GM12865 (cell line): ENCODE measurements around the gene B3GNT8.
A peak's percentile ranks its signal among the peaks of the same experiment; 100 is the strongest.

Experiments
- DNase-seq: peaks from one replicate; pipeline ENCODE4 v3.0.0; 2010; ENCODE audit warnings: low read depth
- H3K4me3 ChIP-seq: 2 replicates; pipeline ENCODE4 v1.5.1; 2011; ENCODE audit warnings: mild to moderate bottlenecking, low read depth, low read length, control low read depth
- TF ChIP-seq, protein P1 (sequence below): IDR thresholded peaks from 2 replicates; pipeline ENCODE4 v1.5.1; 2011; ENCODE audit warnings: low read length, control low read depth, low read depth, inconsistent platforms; ENCODE audit not compliant: insufficient read depth; ENCODE audit errors: missing control alignments

Gene B3GNT8, protein sequence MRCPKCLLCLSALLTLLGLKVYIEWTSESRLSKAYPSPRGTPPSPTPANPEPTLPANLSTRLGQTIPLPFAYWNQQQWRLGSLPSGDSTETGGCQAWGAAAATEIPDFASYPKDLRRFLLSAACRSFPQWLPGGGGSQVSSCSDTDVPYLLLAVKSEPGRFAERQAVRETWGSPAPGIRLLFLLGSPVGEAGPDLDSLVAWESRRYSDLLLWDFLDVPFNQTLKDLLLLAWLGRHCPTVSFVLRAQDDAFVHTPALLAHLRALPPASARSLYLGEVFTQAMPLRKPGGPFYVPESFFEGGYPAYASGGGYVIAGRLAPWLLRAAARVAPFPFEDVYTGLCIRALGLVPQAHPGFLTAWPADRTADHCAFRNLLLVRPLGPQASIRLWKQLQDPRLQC

DNA sequence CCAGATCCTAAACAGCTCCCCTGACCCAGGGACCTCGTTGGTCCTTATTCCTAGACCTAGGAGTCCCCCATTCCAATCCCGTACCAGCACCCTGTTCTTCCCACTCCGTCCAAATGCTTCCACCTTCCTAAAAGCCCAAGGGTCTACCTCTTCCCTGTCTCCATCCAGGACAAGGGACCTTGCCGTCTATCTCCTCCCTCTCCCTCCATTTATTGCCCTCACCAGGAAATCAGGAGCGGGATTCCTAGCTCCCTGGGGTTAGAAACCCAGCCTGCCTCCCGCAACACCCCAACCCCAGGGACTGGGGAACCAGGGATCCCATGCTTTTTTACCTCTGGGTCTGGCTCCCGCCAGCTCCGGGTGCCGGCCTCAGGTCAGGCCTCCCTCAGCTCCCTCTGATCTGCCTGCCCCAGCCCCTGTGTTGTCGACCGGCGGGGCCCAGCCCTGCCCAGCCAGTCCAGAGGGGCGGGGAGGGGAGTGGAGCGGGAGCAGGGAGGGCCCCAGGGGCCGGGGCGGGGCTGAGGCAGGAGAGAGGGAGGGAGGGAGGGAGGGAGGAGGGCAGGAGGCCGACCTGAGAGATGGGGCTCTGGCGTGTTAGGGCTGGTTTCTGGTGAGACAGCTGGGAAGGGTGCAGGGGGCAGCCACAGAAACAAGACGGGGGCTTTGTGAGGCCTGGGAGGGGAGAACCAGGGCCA, at the start of gene B3GNT8:
Gene B3GNT8 (minus strand): TSS at position 423 of the 695 bp plus-strand sequence. CDS start 596 bp downstream, outside the sequence.
- TF ChIP-seq, protein P1, sequence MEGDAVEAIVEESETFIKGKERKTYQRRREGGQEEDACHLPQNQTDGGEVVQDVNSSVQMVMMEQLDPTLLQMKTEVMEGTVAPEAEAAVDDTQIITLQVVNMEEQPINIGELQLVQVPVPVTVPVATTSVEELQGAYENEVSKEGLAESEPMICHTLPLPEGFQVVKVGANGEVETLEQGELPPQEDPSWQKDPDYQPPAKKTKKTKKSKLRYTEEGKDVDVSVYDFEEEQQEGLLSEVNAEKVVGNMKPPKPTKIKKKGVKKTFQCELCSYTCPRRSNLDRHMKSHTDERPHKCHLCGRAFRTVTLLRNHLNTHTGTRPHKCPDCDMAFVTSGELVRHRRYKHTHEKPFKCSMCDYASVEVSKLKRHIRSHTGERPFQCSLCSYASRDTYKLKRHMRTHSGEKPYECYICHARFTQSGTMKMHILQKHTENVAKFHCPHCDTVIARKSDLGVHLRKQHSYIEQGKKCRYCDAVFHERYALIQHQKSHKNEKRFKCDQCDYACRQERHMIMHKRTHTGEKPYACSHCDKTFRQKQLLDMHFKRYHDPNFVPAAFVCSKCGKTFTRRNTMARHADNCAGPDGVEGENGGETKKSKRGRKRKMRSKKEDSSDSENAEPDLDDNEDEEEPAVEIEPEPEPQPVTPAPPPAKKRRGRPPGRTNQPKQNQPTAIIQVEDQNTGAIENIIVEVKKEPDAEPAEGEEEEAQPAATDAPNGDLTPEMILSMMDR = no peak
- no peak for DNase-seq
- no peak within 1 kb of the TSS for H3K4me3 ChIP-seq

DNA sequence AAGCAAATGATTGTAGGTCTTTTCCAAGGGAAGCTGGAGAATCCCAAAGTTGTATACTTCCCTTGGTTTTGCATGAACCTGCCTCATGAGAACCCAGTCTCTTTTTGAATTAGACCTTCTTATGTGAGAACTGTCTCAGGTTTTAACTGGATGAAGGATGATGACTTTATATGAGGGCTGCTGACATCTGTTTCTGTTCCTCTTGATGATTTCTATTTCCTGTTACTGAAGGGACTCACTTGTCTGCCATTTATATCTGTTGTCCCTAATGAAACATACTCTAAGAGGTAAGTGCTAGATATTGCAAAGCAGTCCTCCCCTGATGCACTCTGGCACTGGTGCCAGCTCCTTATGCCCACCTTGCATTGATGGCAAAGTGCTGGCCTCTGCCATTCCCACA, 49.4 kb upstream of the B3GNT8 start:
- peak; percentile 17 for DNase-seq
- H3K4me3 ChIP-seq = no peak overlapping the region
- TF ChIP-seq, protein P1 = no peak

GRCh38 chr19:41463257-41464256, 36.4 kb upstream of the B3GNT8 start:
- DNase-seq = peak; percentile 64
- 0 out of 2 replicates have a peak overlapping the region, but pooled peaks have one; percentile 0 for H3K4me3 ChIP-seq

GRCh38 chr19:41462497-41462896, 35.3 kb upstream of the B3GNT8 start:
- no peak for DNase-seq

GRCh38 chr19:41457241-41457640, 30.1 kb upstream of the B3GNT8 start:
- TF ChIP-seq, protein P1 = no peak
- DNase-seq = peak; percentile 89
- no peak overlapping the region for H3K4me3 ChIP-seq

More at GRCh38 chr19:41462497-41462896, 35.3 kb upstream of the B3GNT8 start:
- no peak overlapping the region for H3K4me3 ChIP-seq
- TF ChIP-seq, protein P1 = no peak

GRCh38 chr19:41456342-41456918, 29.3 kb upstream of the B3GNT8 start:
- DNase-seq = no peak
- H3K4me3 ChIP-seq = no peak overlapping the region
- TF ChIP-seq, protein P1 = no peak
